ENCODE results near the gene PROSER1.

DNA sequence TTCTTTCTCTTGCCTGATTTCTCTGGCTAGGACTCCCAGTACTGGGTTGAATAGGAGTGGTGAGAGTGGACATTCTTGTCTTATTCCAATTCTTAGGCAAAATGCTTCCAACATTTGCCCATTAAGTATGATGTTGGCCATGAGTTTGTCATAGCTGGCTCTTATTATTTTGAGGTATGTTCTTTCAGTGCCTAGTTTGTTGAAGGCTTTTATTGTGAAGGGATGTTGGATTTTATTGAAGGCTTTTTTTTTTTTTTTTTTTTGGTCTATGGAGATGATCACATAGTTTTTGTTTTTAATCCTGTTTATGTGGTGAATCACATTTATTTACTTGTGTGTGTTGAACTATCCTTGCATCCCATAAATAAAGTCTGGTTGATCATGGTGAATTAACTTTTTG is 20.2 kb upstream of the PROSER1 start:
- TF ChIP-seq ISL1 (CRISPR knock-in tag; IDR thresholded peaks at IDR 0.05): no peak
- no peak for TF ChIP-seq ARNTL (CRISPR knock-in tag; IDR thresholded peaks at IDR 0.05; ENCODE audit: borderline replicate concordance, low read depth)
- no peak for TF ChIP-seq OSR1 (CRISPR knock-in tag; IDR thresholded peaks at IDR 0.05)
- TF ChIP-seq, protein P1, sequence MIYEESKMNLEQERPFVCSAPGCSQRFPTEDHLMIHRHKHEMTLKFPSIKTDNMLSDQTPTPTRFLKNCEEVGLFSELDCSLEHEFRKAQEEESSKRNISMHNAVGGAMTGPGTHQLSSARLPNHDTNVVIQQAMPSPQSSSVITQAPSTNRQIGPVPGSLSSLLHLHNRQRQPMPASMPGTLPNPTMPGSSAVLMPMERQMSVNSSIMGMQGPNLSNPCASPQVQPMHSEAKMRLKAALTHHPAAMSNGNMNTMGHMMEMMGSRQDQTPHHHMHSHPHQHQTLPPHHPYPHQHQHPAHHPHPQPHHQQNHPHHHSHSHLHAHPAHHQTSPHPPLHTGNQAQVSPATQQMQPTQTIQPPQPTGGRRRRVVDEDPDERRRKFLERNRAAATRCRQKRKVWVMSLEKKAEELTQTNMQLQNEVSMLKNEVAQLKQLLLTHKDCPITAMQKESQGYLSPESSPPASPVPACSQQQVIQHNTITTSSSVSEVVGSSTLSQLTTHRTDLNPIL (CRISPR knock-in tag; IDR thresholded peaks at IDR 0.05; ENCODE audit: low read depth): no peak

All from SK-N-SH treated with all-trans-retinoic acid at 6 μM for 48 hours (cell line).